ENCODE measurements around the gene TFF3.

The TFF3 gene

DNA sequence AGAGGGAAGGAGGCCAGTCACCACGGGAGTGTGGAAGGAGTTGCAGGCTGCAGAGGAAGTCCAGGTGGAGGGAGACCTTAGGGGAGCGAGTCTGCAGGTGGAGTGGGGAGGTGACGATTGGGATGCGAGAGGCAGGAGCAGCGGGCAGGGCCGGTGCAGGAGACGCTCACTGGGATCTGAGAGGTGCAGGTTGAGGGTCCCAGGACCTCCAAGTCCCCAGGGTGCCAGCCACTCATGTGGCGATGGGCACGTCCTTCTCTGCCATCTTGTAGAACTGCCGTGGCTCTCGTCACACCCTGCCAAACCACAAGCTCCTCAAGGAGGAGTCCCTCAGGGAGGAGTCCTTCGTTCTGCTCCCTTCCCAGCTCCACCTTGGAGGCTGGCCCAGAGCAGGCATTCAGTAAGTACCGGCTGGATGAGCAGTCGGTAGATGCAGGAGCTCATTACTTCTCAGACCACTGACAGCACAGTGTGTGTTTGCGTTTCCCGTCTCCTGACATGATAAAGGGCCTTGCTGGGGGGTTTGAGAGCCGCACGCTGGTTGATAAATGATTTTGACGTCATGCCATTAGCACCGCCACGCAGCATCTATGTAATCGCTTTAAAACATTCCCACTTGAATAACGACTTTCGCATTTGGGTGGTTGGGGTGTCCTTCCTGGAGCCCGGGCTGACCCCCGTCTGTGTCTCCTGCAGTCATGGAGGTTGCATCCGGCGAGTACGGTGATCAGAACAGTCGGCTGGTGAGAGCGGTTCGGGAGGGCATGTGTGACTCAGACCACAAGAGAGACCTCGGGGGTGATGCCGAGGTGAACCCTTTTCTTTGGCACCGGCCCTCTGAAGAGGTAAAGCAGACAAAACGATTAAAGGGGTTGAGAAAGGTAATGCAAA, 27.8 kb downstream of the TFF3 start:
- DNase-seq = no peak

DNA sequence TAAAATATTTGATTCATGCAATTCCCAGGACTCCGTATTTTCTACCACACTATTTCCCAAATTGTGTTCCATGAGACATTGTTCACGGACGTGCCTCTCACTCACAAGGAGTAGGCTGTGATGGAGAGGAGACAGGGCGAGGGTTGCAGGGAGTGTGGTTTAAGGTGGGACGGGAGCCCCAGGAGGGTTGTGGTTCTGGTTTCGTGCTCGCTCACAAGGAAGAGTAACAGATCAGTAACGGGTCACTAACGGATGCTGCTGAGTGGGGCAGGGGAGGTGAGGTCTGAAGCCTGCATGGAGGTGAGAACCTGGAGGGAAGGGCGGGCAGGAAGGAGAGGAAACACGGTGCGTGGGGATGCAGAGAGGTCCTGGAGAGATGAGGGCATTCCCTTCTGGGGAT, 28.8 kb downstream of the TFF3 start:
- no peak for DNase-seq

DNA sequence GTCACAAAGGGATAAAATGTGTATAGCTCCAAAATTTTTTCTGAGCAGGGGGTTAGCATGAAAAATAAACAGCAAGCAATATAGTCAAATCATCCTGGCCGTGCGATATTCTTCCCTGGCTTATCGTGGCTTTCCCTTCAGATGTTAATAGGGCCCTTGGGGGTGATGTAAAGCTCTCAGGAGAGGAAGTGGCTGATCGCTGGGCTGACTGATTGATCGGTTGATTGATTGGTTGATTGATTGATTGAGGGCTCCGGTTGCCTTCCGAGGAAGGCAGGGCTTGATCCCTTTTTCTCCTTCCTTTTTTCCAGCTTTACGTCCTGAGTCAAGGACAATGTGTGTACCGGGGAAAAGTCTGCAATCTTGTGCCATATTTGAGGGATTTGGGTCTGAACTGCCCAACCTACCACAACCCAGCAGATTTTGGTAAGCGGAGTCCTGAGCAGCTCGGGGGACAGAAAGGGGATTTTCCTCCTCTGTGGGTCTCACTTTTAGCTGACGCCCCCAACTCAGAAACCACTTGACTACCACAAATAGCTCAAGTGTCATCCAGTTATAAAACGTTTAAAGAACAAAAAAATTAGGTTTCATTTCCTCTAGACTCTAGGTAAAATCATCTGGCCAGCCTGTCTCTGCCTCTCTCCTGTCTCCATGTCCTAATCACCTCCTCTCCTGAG, 29.5 kb downstream of the TFF3 start:
- DNase-seq = no peak

DNA sequence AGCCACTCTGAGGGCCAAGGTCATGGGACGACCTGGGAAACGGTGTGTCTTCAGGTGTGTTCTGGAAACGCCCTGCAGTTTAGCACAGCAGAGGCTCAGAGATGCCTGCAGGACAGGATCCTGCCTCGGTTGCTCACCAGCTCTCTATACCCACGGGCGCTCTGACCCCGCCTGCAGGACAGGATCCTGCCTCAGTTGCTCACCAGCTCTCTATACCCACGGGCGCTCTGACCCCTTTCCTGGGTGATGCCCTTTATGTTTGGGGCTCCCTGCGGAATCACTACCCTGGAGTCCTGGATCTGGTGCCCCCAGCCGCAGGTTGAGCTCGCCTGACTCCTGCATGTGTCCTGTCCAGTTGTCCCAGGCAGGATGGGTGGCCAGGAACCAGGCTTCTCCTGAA, 32.5 kb downstream of the TFF3 start:
- DNase-seq = no peak

DNA sequence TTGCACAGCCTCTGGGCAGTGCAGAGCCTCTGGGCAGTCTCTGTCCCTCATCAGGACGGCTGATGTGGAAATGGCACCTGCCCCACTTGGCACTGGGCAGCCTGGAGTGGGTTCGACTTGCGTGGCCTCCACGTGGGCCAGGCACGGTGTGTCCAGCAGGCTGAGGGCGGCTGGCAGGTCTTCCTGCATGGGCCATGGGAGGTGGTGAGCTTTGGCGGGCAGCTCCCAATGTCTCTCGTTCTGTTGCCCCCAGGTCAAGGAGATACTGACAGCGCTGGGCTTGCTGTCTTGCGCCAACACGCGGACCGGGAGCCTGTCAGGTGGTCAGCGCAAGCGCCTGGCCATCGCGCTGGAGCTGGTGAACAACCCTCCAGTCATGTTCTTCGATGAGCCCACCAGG, 33.2 kb downstream of the TFF3 start:
- DNase-seq = no peak

DNA sequence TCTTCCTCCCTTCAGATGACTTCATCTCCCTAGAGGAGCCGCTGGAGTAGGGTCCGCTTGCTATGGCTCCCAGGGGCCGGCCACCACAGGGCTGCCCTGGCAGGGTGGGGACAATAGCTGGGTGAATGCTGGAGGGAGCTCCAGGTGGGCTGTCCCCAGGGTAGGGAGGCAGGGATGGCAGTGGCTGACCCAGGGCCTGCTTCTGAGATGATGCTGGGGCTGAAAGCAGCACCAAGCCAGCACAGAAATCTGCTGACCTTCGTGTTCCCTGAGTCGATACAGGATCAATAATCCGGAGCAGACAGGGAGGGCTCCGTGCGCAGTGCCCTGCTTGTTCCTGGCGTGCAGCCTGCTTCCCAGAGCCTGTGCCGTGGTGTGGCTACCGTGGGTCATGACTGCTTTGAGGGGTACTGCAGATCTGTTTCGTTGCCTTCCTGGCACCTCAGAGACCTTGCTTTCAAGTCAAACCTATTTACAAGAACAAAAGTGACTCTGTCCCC, 34.0 kb downstream of the TFF3 start:
- no peak for DNase-seq

DNA sequence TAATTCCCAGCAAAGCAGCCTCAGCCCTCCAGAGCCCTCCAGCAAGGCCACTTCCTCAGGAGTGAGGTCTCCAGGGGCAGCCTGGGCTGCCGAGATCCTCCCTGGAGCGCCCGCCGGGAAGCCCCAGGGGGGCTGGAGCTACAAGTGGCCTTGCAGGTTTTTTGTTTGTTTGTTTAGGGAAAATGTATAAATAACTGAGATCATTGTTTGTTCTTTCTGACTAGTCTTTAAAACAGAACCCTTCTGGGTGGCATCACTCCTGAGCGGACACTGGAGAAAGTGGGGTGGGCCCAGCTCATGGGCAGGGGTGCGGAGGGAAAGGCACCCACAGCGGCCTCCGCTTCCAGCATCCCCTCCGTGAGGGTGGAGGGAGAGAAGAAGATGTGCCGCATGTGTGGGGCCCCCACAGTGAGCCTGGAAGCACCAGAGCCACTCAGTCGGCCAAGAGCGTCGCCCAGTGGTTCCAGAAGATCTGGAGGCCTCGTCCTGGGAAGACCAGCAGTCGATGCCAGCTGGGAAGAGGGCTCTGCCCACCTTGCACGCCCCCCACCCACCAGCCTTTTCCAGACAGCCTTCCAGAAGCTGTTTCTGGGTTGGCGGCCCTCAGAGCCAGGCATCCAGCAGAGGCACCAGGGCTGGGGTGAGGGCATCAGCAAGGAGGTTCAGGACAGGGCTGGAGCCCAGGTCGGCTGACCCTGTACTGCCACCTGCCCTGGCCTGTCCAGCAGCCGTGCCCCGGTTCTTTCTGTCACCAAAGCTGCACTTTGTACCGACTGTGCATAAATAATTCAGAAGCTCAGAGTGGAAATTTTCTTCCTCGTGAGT, 34.6 kb downstream of the TFF3 start:
- DNase-seq = no peak

DNA sequence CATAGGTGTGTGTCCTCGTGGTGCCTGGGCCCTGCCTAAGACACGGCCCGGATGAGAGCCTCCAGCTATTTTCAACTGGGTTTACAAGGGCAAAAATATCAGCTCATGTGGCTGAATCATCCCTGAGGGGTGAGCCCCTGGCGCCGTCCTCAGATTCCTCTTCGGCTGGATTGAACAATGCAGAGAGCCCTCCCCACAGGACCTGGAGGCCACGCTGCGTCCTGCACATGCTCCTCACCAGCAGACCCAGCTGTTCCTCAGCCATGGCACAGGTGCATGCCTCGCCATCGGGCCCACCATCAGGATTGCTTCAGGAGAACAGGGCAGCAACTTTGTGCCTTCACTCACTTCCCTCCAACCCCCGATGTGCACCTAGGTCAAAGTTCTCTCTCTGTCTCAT, 35.3 kb downstream of the TFF3 start:
- no peak for DNase-seq

DNA sequence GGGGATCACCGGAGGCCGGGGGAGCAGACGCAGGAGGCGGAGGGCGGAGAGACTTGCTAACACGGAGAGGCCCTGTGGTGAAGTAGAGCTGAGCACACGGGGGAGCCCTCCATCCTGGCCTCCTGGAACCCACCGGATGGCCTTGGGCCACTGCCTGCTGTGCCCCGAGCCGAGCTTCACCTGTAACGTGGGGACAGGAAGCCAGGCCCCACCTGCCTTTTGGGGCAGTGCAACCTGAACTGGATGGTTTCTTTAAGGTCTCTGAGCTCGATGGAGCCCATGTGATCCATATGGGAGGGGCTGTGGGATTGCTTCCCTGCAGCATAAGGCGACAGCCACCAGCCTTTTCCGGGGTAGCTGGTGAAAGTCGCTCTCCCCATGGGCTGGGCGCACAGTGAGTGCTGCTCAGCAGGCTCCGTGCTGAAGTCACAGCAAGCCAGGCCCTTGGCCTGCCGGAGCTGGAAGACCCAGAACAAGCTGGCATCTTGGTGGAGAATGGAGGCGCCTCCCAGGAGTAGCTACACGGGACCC, 35.8 kb downstream of the TFF3 start:
- DNase-seq = no peak

DNA sequence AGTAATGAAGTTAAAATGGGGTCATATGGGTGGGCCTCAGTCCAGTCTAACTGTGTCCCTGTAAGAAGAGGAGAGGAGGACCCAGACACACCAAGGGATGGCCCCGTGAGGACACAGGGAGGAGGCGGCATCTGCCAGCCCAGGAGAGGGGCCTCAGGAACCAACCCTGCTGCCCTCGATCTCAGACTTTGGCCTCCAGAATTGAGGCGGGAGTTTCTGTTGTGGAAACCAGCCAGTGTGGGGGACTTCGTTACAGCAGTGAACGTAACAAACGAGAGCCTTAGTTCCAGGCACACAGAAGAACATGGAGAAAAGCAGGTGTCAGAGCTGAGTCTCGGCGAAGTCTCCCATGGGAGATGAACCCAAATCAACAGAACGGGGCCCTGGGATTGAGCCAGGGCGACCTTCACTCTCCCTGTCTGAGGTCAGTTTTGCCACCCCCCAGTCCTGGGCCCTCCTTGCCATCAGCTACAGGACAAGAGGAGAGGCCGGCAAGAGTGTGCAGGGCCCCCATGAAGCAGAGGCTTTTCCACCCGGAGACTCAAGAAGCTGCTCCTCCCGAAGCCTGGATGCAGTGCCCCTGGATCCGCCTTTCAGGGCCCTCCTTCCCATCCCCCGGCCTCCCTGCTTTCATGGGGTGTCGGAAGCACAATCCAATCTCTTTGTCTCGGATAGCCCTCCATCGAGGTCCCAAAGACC, 36.6 kb downstream of the TFF3 start:
- DNase-seq = no peak

DNA sequence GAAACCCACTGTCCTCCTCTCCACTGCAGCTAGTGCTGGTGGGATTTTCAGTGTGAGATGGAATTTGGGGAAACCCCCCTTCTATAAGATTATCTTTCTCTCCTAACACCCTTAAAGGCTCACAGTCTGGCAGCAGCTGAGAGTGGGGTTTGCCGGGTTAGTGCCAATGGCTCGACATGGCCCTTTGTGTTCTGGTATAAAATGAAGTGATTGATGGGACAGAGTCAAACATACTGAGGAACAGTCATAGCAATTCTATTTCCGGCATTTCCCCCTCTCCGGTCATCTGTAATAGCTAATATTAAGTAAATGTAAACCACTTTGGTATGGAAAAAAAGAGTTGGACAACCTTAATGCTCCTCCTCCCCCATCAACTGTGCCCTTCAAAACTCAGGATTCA, 37.6 kb downstream of the TFF3 start:
- DNase-seq = no peak

DNA sequence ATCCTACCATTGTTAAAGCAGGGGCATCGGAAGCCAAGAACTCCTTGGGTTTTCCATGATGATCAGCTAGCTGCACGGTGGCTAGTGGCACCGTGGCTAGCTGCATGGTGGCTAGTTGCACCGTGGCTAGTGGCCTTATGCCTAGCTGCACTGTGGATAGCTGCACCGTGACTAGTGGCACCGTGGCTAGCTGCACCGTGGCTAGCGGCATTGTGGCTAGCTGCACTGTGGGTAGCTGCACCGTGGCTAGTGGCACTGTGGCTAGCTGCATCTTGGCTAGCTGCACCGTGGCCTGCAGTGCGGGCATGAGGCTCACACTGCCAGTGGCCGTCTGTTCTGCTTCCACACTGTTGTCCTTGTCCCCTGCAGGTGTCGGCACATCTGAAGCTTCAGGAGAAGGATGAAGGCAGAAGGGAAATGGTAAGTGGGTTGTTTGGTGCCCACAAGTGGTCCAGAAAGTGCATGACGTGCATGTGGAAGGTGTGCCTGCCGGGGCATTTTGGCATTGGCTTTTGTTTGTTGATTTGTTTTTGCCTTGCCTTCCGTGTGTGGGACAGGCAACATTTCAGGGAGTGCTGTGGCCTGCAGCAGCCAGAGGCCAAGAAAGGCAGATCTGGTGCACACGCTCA, 38.6 kb downstream of the TFF3 start:
- no peak for DNase-seq

DNA sequence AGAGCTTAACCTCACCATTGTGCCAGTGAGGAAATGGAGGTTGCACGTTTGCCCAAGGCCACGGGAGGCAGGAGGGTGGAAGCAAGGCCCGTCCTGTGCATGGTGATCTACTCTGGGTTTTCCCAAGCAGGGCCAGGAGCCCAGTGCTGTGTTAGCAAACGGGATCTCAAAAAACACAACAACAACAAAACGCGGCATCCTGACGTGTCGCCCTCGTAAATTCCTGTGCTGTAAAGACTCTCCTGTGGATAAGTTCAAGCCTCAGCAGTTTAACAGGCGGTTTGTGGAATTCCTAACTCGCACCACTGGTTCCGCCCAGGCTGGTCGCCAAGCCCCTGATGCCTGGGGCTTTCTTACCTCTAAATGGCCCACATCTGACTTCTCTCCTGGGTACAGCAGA, 39.1 kb downstream of the TFF3 start:
- DNase-seq = no peak

DNA sequence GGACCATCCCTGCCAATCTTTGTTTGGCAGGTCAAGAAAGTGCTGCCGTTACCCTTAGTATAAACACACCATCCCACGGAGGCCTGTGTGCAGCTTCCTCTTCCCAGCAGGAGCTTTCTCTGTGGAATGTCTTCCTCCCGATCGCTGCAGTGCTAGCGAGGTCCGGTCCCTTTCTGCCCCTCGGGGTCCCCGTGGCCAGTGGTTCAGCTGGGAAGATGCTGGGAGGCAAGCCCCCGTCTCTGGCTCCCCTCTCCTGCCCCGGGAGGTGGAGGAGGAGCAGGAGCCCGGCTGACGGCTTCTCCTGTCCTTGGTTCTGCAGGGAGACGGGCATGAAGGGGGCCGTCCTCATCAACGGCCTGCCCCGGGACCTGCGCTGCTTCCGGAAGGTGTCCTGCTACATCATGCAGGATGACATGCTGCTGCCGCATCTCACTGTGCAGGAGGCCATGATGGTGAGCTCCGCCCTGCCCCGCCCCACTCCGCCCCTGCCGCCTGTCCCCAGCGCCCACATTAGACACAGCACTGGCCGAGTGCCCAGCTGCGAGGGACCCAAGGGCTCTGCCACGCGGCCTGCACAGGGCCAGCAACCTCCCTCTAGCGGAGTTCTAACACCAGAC, 42.1 kb downstream of the TFF3 start:
- no peak for DNase-seq

DNA sequence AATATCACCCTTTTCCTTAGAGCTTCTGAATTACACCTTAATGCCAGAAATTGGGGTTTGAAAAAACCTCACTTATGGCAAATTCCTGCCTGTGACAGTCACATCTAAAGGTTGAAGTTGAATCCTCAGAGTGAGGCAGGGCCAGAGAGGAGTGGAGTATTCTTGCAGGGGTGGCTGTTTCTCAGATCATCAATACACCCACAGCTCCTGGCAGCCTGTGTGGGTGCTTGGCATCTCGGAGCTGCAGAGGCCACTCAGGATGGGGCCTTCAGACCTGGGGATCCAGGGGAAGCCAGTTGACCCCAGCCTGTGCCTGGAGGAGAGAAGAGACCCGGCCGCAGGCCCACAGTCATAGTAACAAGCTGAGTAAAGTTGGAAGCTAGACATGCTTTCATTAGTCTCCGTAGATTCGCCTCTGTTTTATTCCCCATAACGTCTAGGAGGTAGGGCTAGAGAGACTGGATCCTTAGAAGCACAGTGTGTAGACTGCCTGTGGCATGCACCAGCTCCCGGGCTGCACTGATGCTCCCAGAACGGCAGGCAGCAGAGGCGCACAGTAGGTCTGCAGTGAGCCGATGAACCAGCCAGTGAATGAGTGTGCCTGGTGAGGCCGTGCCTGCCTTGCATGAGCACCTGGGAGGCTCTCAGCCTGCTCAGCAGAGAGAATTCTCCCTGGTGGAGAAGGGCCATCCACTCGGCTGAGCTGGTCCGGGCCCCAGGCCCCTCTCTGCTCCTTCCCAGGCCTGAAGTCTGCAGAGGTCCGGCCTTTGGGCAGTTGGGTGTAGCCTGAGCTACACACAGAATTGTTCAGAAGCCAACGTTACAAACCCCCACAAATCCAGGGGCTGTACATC, 42.9 kb downstream of the TFF3 start:
- DNase-seq = no peak

DNA sequence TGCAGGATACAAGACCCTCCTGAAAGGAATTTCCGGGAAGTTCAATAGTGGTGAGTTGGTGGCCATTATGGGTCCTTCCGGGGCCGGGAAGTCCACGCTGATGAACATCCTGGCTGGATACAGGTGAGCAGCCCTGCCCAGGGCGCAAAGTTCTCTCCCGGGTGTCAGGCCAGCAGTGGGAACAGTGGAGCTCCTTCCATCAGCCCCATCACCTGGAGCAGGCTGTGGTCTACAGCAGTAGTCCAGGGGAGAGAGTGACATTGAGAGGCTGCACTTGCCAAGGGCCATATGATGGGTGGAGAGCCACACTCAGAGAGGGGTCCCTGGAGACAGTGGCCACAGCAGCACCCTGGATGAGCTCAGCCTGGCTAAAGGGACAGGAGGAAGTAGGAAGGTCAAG, 44.1 kb downstream of the TFF3 start:
- DNase-seq = no peak

DNA sequence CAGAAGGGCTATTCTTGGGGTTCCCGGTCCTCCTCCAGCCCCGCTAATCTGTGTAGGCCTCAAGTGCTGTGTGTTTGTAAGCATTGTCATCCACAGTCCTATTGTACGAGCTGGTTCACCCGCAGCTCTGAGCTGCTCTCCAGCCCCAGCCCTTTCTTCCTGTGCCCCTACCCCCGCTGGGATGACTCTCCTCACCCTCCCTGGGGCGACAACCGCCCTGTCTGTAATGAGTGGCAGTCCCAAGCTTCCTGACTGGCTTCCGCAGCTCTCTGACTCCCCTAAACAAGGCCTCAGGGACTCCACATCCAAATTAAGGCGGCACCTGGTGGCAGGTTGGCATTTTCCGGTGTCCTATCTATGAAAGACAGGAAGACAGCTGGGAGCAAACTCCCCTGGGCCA, 45.8 kb downstream of the TFF3 start:
- peak; percentile 82 for DNase-seq

DNA sequence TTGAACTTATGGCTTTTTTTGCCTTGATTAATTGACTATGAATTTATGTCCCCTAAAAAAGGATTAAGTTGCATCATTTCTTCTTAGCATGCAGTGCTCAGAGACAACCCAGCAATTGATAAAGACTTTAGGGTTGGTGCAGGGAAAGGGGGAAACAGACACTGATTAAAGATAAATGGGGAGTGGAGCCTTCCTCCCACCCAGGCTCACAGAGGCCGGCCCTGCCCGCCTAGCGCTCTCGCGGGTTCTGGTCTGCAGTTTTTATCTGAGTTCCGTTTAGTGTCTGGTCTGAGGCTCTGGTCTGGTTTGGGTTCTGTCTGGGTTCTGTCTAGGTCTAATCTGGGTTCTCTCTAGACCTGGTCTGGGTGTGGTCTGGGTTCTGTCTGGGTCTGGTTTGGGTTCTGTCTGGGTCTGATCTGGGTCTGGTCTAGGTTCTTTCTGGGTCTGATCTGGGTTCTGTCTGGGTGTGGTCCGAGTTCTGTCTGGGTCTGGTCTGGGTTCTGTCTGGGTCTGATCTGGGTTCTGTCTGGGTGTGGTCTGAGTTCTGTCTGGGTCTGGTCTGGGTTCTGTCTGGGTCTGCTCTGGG, 48.1 kb downstream of the TFF3 start:
- DNase-seq = no peak

DNA sequence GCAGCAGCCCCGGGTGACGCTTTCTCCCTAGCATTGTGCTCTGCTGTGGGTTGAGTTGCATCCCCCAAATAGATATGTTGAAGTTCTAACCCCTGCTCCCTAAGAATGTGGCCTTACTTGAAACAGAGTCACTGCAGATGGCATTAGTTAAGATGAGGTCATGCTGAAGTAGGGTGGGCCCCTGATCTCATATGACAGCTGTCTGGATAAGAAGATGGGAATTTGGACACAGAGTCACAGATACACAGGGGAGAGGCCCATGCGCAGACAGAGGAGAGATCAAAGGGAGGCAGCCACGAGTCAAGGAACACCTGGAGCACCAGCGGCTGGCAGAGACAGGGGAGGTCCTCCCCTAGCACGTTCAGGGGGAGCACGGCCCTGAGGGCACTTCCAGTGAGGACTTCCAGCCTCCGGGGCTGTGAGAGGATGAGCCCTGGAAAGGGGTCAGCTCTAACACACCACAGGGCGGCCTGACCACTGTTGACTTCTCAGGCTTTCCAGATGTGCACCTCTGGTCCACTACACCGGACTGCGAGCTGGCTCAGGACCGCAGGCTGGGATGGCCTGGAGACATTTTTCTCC, 49.9 kb downstream of the TFF3 start:
- no peak for DNase-seq
